Nephron progenitor cell (in vitro differentiated cells): Measurements from ENCODE around the gene SAMD1.
"Not testable (repeated sequence)": the region's sequence is repeated elsewhere in the genome, so short reads cannot be mapped to it uniquely, and the experiment has no call there.

Experiments
- DNase-seq: peaks from one replicate; pipeline ENCODE4 v3.0.0; 2021
- H3K27ac Mint-ChIP-seq: 2 replicates; pipeline ENCODE4 v1.8.0; 2021; ENCODE audit warnings: mild to moderate bottlenecking, moderate library complexity, mixed read lengths
- H3K27me3 Mint-ChIP-seq: 2 replicates; pipeline ENCODE4 v1.8.0; 2021; ENCODE audit warnings: mild to moderate bottlenecking, low read depth, mixed read lengths; ENCODE audit not compliant: poor library complexity
- H3K36me3 Mint-ChIP-seq: 2 replicates; pipeline ENCODE4 v1.8.0; 2021; ENCODE audit warnings: low read depth, mixed read lengths
- H3K4me1 Mint-ChIP-seq: 2 replicates; pipeline ENCODE4 v1.8.0; 2021; ENCODE audit warnings: mixed read lengths
- H3K4me3 Mint-ChIP-seq: 2 replicates; pipeline ENCODE4 v1.8.0; 2021; ENCODE audit warnings: mild to moderate bottlenecking, moderate library complexity, mixed read lengths
- H3K9me3 Mint-ChIP-seq: 2 replicates; pipeline ENCODE4 v1.8.0; 2021; ENCODE audit warnings: mild to moderate bottlenecking, moderate library complexity, mixed read lengths
- CTCF ChIP-seq: fragments of 200-600 bp; sonication (generic); IDR thresholded peaks from 2 replicates; pipeline ENCODE4 v1.5.0; 2021; ENCODE audit warnings: antibody characterized with exemption

SAMD1 gene

GRCh38 chr19:14054099-14054498 is 36.5 kb downstream of the SAMD1 start:
- Mint-ChIP-seq H3K4me3 (no peak overlapping the region), H3K9me3 (no peaks in the 10 kb centered on the region), H3K36me3 (peaks cover 5% of the 10 kb centered on the region), H3K4me1 (peaks cover 6% of the 10 kb centered on the region), H3K27ac (peak overlapping the region; percentile 82), H3K27me3 (peaks cover 63% of the 10 kb centered on the region)
- no peak for DNase-seq
- TF ChIP-seq CTCF: no peak

- TF ChIP-seq CTCF: no peak
- H3K9me3 Mint-ChIP-seq: no peaks in the 10 kb centered on the region
- H3K27ac Mint-ChIP-seq: no peak overlapping the region
- H3K4me3 Mint-ChIP-seq: no peak overlapping the region
- no peak for DNase-seq
- peaks cover 5% of the 10 kb centered on the region for H3K36me3 Mint-ChIP-seq
- H3K27me3 Mint-ChIP-seq: peaks cover 59% of the 10 kb centered on the region
- H3K4me1 Mint-ChIP-seq: peaks cover 3% of the 10 kb centered on the region
These were observed 37.1 kb downstream of the SAMD1 start for GRCh38 chr19:14053500-14053899.

GRCh38 chr19:14053032-14053431 is 37.5 kb downstream of the SAMD1 start:
- no peak for DNase-seq
- no peak for TF ChIP-seq CTCF
- H3K27me3 Mint-ChIP-seq: peaks cover 57% of the 10 kb centered on the region

GRCh38 chr19:14052470-14052869 is 38.1 kb downstream of the SAMD1 start:
- H3K4me1 Mint-ChIP-seq: no peaks in the 10 kb centered on the region
- DNase-seq: no peak
- peaks cover 51% of the 10 kb centered on the region for H3K27me3 Mint-ChIP-seq
- no peak overlapping the region for H3K27ac Mint-ChIP-seq
- H3K4me3 Mint-ChIP-seq: no peak overlapping the region
- H3K9me3 Mint-ChIP-seq: no peaks in the 10 kb centered on the region
- TF ChIP-seq CTCF: no peak
- peaks cover 5% of the 10 kb centered on the region for H3K36me3 Mint-ChIP-seq

More at GRCh38 chr19:14053032-14053431, 37.5 kb downstream of the SAMD1 start:
- Mint-ChIP-seq H3K4me1 (no peaks in the 10 kb centered on the region), H3K36me3 (peaks cover 5% of the 10 kb centered on the region), H3K4me3 (no peak overlapping the region), H3K9me3 (no peaks in the 10 kb centered on the region), H3K27ac (no peak overlapping the region)

GRCh38 chr19:14051980-14052379 is 38.6 kb downstream of the SAMD1 start:
- TF ChIP-seq CTCF: no peak
- Mint-ChIP-seq H3K4me3 (no peak overlapping the region), H3K4me1 (no peaks in the 10 kb centered on the region), H3K36me3 (peaks cover 5% of the 10 kb centered on the region), H3K9me3 (no peaks in the 10 kb centered on the region), H3K27me3 (peaks cover 47% of the 10 kb centered on the region), H3K27ac (no peak overlapping the region)
- no peak for DNase-seq

- not testable (repeated sequence) for H3K36me3 Mint-ChIP-seq, H3K9me3 Mint-ChIP-seq, DNase-seq, H3K27ac Mint-ChIP-seq, H3K4me3 Mint-ChIP-seq, H3K4me1 Mint-ChIP-seq
- peaks cover 37% of the 10 kb centered on the region for H3K27me3 Mint-ChIP-seq
These were observed 39.6 kb downstream of the SAMD1 start for GRCh38 chr19:14050961-14051360.
